NCI-H146 treated with DMSO at 0.1 percent for 48 hours (cell line): ENCODE data around the gene PALM3.

Source experiments
- DNase-seq: peaks from one replicate; lab custom pipeline; 2025; ENCODE audit not compliant: unreplicated experiment; lab: John Stamatoyannopoulos, UW

PALM3 gene

DNA sequence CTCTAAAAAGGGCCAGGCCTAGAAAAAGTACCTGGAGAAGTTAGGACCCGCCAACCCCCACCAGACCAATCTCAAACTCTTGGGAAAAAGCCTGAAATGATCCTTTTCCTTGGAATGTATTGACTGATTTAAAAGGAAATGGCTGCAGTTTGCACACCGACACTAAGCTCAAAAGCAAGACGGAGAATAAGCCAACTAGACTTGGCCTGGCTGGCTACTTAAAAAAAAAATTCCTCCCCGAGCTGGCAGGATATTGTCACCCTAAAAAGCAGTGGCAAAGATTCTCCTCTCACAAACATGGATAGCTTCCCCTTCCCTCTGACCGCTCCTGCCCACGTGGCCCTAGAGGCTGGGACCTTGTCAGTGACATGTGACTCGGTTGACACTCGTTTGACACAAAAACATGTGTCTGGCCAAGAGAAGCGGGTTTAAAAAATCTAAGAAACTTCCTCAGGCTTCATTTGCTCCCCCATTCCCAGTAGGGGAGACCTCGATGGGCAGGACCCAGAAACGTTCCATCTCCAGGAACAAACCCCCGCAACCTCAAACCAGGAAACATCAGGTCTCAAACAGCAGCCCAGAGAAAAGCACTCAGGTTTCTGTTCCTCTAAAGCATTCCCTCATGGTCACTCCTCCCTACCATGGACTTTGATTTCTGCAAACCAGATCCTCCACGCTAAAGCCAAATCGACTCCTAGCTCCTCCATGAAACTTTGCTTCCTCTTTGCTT, 57.1 kb downstream of the PALM3 start:
- no peak for DNase-seq
